ENCODE data around the gene GRAMD2B.

DNA sequence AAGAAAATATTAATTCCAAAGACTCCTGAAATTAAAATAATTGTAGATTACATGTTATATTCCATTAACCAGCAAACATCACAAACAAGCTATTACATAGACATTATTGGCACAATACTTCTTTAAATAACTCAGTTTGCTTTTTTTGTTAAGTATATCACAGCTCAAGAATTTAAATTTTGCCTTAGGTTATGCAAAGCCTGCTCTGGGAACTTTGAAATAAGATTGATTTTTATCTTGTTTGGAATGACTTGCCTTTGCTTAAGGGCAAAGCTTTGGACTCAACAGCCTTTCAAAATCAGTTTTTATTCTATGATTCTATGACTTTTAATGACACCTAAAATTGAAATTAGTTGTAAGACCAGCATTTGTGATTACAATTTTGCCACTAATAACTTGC lies 93.6 kb downstream of the GRAMD2B start:
- TF ChIP-seq, protein P1, sequence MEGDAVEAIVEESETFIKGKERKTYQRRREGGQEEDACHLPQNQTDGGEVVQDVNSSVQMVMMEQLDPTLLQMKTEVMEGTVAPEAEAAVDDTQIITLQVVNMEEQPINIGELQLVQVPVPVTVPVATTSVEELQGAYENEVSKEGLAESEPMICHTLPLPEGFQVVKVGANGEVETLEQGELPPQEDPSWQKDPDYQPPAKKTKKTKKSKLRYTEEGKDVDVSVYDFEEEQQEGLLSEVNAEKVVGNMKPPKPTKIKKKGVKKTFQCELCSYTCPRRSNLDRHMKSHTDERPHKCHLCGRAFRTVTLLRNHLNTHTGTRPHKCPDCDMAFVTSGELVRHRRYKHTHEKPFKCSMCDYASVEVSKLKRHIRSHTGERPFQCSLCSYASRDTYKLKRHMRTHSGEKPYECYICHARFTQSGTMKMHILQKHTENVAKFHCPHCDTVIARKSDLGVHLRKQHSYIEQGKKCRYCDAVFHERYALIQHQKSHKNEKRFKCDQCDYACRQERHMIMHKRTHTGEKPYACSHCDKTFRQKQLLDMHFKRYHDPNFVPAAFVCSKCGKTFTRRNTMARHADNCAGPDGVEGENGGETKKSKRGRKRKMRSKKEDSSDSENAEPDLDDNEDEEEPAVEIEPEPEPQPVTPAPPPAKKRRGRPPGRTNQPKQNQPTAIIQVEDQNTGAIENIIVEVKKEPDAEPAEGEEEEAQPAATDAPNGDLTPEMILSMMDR (IDR thresholded peaks at IDR 0.05): no peak
- TF ChIP-seq EZH2phosphoT487 (IDR thresholded peaks at IDR 0.05): no peak
- TF ChIP-seq EZH2 (IDR thresholded peaks at IDR 0.05): no peak
